Inflammatory macrophage (primary cell): ENCODE measurements around the gene CARHSP1.
"Not testable (repeated sequence)": the region's sequence is repeated elsewhere in the genome, so short reads cannot be mapped to it uniquely, and the experiment has no call there.

Source experiments
- DNase-seq, 2 donors: peaks; one replicate each; pipeline ENCODE4 v3.0.0-alpha.2; 2020 to 2022

Gene CARHSP1

GRCh38 chr16:8853611-8854010 is 15.2 kb downstream of the CARHSP1 start:
- no peak for DNase-seq

- no peak for DNase-seq
Measured at GRCh38 chr16:8853150-8853549, 15.7 kb downstream of the CARHSP1 start.

GRCh38 chr16:8852534-8852933 is 16.3 kb downstream of the CARHSP1 start:
- no peak for DNase-seq

GRCh38 chr16:8851761-8852403 is 16.9 kb downstream of the CARHSP1 start:
- DNase-seq: no peak

GRCh38 chr16:8850279-8850885 is 18.4 kb downstream of the CARHSP1 start:
- peak; percentile 53 to 60 for DNase-seq

- DNase-seq: peak in 1 of 2 donors; percentile 17
Measured at GRCh38 chr16:8849411-8850011, 19.3 kb downstream of the CARHSP1 start.

GRCh38 chr16:8848939-8849391 is 19.8 kb downstream of the CARHSP1 start:
- no peak for DNase-seq

- DNase-seq: no peak
Measured at GRCh38 chr16:8848231-8848938, 20.4 kb downstream of the CARHSP1 start.

- DNase-seq: no peak
Measured at GRCh38 chr16:8847623-8848022, 21.2 kb downstream of the CARHSP1 start.

- DNase-seq: no peak
Measured at GRCh38 chr16:8847145-8847544, 21.7 kb downstream of the CARHSP1 start.

- DNase-seq: no peak
Measured at GRCh38 chr16:8846401-8846932, 22.3 kb downstream of the CARHSP1 start.

GRCh38 chr16:8845699-8846298 is 23.0 kb downstream of the CARHSP1 start:
- no peak for DNase-seq

GRCh38 chr16:8843296-8843695 is 25.5 kb downstream of the CARHSP1 start:
- not testable (repeated sequence) for DNase-seq

GRCh38 chr16:8842016-8842415 is 26.8 kb downstream of the CARHSP1 start:
- not testable (repeated sequence) for DNase-seq

GRCh38 chr16:8837594-8837993 is 31.2 kb downstream of the CARHSP1 start:
- DNase-seq: not testable (repeated sequence)

- DNase-seq: not testable (repeated sequence)
Measured at GRCh38 chr16:8836797-8837196, 32.0 kb downstream of the CARHSP1 start.

GRCh38 chr16:8832717-8833105 is 36.1 kb downstream of the CARHSP1 start:
- DNase-seq: no peak

- no peak for DNase-seq
Measured at GRCh38 chr16:8831871-8832716, 36.7 kb downstream of the CARHSP1 start.

GRCh38 chr16:8831450-8831849 is 37.4 kb downstream of the CARHSP1 start:
- DNase-seq: no peak

- no peak for DNase-seq
Measured at GRCh38 chr16:8828541-8829165, 40.2 kb downstream of the CARHSP1 start.

GRCh38 chr16:8826278-8826879 is 42.4 kb downstream of the CARHSP1 start:
- no peak for DNase-seq
